Measurements from ENCODE around the gene ZFYVE9.
"Not testable (repeated sequence)": the region's sequence is repeated elsewhere in the genome, so short reads cannot be mapped to it uniquely, and the experiment has no call there.

Gene ZFYVE9

GRCh38 chr1:52164604-52165003 is 22.7 kb downstream of the ZFYVE9 start:
- TF ChIP-seq, protein P1, sequence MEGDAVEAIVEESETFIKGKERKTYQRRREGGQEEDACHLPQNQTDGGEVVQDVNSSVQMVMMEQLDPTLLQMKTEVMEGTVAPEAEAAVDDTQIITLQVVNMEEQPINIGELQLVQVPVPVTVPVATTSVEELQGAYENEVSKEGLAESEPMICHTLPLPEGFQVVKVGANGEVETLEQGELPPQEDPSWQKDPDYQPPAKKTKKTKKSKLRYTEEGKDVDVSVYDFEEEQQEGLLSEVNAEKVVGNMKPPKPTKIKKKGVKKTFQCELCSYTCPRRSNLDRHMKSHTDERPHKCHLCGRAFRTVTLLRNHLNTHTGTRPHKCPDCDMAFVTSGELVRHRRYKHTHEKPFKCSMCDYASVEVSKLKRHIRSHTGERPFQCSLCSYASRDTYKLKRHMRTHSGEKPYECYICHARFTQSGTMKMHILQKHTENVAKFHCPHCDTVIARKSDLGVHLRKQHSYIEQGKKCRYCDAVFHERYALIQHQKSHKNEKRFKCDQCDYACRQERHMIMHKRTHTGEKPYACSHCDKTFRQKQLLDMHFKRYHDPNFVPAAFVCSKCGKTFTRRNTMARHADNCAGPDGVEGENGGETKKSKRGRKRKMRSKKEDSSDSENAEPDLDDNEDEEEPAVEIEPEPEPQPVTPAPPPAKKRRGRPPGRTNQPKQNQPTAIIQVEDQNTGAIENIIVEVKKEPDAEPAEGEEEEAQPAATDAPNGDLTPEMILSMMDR (IDR thresholded peaks at IDR 0.05; ENCODE audit: borderline replicate concordance, insufficient read depth, low read depth, low read length): no peak
- H3K4me3 ChIP-seq (ENCODE audit: low read depth, low read length): no peak overlapping the region

DNA sequence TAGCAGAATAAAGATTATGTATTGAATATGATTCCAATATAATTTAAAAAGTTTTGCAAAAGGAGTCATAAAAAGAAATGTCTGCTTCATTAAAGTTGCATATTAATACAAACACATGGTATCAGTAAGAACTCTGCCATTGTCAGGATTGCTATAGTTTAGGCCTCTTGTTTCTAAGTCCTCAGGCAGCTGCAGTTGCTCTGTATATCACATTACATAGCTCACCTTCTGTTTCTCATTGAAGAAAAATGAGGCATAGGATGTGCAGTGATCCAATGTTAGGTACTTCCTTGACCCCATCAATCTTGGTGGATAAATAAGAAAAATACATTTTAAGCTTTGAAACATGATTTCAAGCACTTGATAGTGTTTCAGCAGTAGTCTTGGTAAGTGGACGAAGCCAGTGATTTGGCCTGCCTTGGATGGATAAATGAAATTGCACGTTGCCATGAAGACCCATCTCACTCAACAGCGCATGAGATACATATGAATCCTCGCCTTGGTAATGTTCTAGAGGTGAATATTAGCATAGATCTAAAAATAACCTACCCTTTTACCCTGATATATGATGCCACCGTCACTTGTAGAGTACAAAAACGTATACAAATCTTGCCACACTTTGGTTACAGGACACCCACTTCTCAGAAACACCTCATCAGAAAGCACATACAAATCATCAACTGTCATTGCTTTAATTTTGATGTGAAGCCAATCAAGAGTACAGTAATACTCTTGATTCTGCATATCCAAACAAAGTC is 25.3 kb downstream of the ZFYVE9 start:
- TF ChIP-seq, protein P1 (IDR thresholded peaks at IDR 0.05; ENCODE audit: borderline replicate concordance, insufficient read depth, low read depth, low read length): no peak
- no peak overlapping the region for H3K4me3 ChIP-seq (ENCODE audit: low read depth, low read length)

- TF ChIP-seq, protein P1 (IDR thresholded peaks at IDR 0.05; ENCODE audit: borderline replicate concordance, insufficient read depth, low read depth, low read length): no peak
These were observed 26.6 kb downstream of the ZFYVE9 start for GRCh38 chr1:52168373-52169080.

GRCh38 chr1:52171149-52171548 is 29.3 kb downstream of the ZFYVE9 start:
- not testable (repeated sequence) for H3K4me3 ChIP-seq (ENCODE audit: low read depth, low read length)

More at GRCh38 chr1:52168373-52169080, 26.6 kb downstream of the ZFYVE9 start:
- H3K4me3 ChIP-seq (ENCODE audit: low read depth, low read length): no peak overlapping the region

GRCh38 chr1:52179073-52179472 is 37.2 kb downstream of the ZFYVE9 start:
- TF ChIP-seq, protein P1 (IDR thresholded peaks at IDR 0.05; ENCODE audit: borderline replicate concordance, insufficient read depth, low read depth, low read length): no peak
- no peak overlapping the region for H3K4me3 ChIP-seq (ENCODE audit: low read depth, low read length)

DNA sequence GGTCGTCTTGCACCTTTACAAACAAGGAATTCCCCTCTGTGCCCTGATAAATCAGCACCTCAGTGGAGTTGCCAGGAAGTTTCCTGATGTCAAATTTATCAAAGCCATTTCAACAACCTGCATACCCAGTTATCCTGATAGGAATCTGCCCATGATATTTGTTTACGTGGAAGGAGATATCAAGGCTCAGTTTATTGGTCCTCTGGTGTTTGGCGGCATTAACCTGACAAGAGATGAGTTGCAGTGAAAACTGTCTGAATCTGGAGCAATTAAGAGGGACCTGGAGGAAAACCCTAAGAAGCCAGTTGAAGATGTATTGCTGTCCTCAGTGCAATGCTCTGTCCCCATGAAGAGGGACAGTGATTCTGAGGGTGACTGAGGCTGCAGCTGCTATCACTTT is 38.3 kb downstream of the ZFYVE9 start:
- TF ChIP-seq, protein P1 (IDR thresholded peaks at IDR 0.05; ENCODE audit: borderline replicate concordance, insufficient read depth, low read depth, low read length): no peak
- H3K4me3 ChIP-seq (ENCODE audit: low read depth, low read length): no peak overlapping the region

- H3K4me3 ChIP-seq (ENCODE audit: low read depth, low read length): not testable (repeated sequence)
These were observed 39.9 kb downstream of the ZFYVE9 start for GRCh38 chr1:52181759-52182158.

DNA sequence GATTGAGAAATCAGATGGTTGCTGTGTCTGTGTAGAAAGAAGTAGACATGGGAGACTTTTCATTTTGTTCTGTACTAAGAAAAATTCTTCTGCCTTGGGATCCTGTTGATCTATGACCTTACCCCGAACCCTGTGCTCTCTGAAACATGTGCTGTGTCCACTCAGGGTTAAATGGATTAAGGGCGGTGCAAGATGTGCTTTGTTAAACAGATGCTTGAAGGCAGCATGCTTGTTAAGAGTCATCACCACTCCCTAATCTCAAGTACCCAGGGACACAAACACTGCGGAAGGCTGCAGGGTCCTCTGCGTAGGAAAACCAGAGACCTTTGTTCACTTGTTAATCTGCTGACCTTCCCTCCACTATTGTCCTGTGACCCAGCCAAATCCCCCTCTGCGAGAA is 40.4 kb downstream of the ZFYVE9 start:
- not testable (repeated sequence) for H3K4me3 ChIP-seq (ENCODE audit: low read depth, low read length)

Data from GM12875 (cell line).